ENCODE data around the gene EID1. TPM values are rescaled to one million over a fixed set of nuclear protein-coding genes. Genes with fewer than 3 reads are reported as not detected.

Gene EID1
- total and polyA plus RNA-seq, 2 experiments from 2014 or later, result 218 to 228 TPM

DNA sequence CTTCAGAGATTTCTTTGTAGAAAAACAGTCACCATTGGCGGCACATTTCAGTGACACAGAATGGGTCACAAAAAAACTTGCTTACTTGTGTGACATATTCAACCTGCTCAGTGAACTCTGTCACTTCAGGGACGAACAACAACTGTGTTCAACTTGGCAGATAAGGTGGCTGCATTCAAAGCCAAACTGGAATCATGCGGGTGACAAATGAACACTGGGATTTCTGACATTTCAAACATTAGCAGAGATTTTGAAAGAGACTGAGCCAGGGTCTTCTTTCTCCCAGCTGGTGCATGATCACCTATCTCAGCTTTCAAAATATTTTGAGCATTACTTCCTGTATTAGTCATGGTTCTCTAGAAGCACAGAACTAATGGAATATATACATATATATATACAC, 1.9 kb upstream of the EID1 start:
- H3K27ac ChIP-seq, result no peak overlapping the region
- DNase-seq (ENCODE audit: low spot score), result no peak
- WGBS (ENCODE audit: low lambda C conversion rate, missing lambda C conversion rate), result 78% methylated on average over 3 of the region's 3 CpGs
- peaks cover 13% of the 10 kb centered on the region for H4K20me1 ChIP-seq (ENCODE audit: insufficient read depth, poor library complexity, severe bottlenecking)
- peaks cover 13% of the 10 kb centered on the region for H3K4me1 ChIP-seq (ENCODE audit: insufficient read depth)
- H2AFZ ChIP-seq, result no peak overlapping the region
- peaks cover 16% of the 10 kb centered on the region for H3K79me2 ChIP-seq
- H3K4me2 ChIP-seq, result no peak overlapping the region
- H3K27me3 ChIP-seq, result peaks cover 21% of the 10 kb centered on the region
- no peaks in the 10 kb centered on the region for H3K36me3 ChIP-seq (replicated peaks; ENCODE audit: insufficient read depth, low read depth)
- no peak overlapping the region for H3K4me3 ChIP-seq
- TF ChIP-seq EZH2phosphoT487 (IDR thresholded peaks at IDR 0.05; ENCODE audit: low read depth, severe bottlenecking, unreplicated experiment) (no peak), EZH2 (IDR thresholded peaks at IDR 0.05; ENCODE audit: borderline replicate concordance) (no peak), CTCF (IDR thresholded peaks at IDR 0.05; ENCODE audit: poor library complexity) (no peak)
- H3K9me2 ChIP-seq (replicated peaks; ENCODE audit: insufficient read depth), result no peaks in the 10 kb centered on the region
- H3K9me3 ChIP-seq (ENCODE audit: low read depth), result no peaks in the 10 kb centered on the region

GRCh38 chr15:48880070-48880634, 2.2 kb downstream of the EID1 start:
- Histone ChIP-seq H3K4me1 (ENCODE audit: insufficient read depth) (peaks cover 13% of the 10 kb centered on the region), H3K36me3 (replicated peaks; ENCODE audit: insufficient read depth, low read depth) (no peaks in the 10 kb centered on the region), H3K79me2 (peaks cover 16% of the 10 kb centered on the region), H3K27me3 (no peaks in the 10 kb centered on the region), H3K4me2 (peak overlapping the region; percentile 79), H3K9me3 (ENCODE audit: low read depth) (no peaks in the 10 kb centered on the region), H3K4me3 (peak overlapping the region; percentile 64), H3K9me2 (replicated peaks; ENCODE audit: insufficient read depth) (no peaks in the 10 kb centered on the region), H3K27ac (peak overlapping the region; percentile 9), H2AFZ (no peak overlapping the region), H4K20me1 (ENCODE audit: insufficient read depth, poor library complexity, severe bottlenecking) (peaks cover 13% of the 10 kb centered on the region)
- WGBS (ENCODE audit: low lambda C conversion rate, missing lambda C conversion rate), result 20% methylated on average over 3 of the region's 3 CpGs
- no peak for TF ChIP-seq EZH2 (IDR thresholded peaks at IDR 0.05; ENCODE audit: borderline replicate concordance)
- no peak for TF ChIP-seq EZH2phosphoT487 (IDR thresholded peaks at IDR 0.05; ENCODE audit: low read depth, severe bottlenecking, unreplicated experiment)
- no peak for TF ChIP-seq CTCF (IDR thresholded peaks at IDR 0.05; ENCODE audit: poor library complexity)
- no peak for DNase-seq (ENCODE audit: low spot score)

DNA sequence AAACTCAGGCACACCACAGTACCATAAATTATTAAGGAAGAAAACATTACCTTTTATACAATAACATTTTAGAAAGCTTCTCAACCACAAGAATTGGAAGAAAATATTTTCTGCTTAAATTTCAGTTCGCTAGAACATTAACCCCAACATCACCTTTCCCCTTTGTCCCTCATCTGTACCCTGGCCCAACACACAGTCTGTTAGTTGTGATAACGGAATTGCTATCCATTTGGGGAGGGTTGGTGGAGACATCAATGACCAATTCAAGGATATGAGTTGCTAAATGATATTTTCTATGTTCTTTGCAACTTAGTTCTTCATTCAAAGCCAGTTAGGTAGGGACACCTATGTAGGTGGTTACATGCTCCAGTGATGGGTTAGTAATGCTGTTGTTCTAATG, 5.8 kb downstream of the EID1 start:
- DNase-seq (ENCODE audit: low spot score), result no peak
- H4K20me1 ChIP-seq (ENCODE audit: insufficient read depth, poor library complexity, severe bottlenecking), result peaks cover 13% of the 10 kb centered on the region
- no peaks in the 10 kb centered on the region for H3K36me3 ChIP-seq (replicated peaks; ENCODE audit: insufficient read depth, low read depth)
- no peak for TF ChIP-seq EZH2phosphoT487 (IDR thresholded peaks at IDR 0.05; ENCODE audit: low read depth, severe bottlenecking, unreplicated experiment)
- TF ChIP-seq EZH2 (IDR thresholded peaks at IDR 0.05; ENCODE audit: borderline replicate concordance), result no peak
- TF ChIP-seq CTCF (IDR thresholded peaks at IDR 0.05; ENCODE audit: poor library complexity), result no peak
- peaks cover 13% of the 10 kb centered on the region for H3K4me1 ChIP-seq (ENCODE audit: insufficient read depth)
- no peak overlapping the region for H2AFZ ChIP-seq
- no peak overlapping the region for H3K4me2 ChIP-seq
- H3K27ac ChIP-seq, result no peak overlapping the region
- H3K4me3 ChIP-seq, result no peak overlapping the region
- H3K9me3 ChIP-seq (ENCODE audit: low read depth), result no peaks in the 10 kb centered on the region
- H3K9me2 ChIP-seq (replicated peaks; ENCODE audit: insufficient read depth), result no peaks in the 10 kb centered on the region
- H3K79me2 ChIP-seq, result peaks cover 12% of the 10 kb centered on the region
- no peaks in the 10 kb centered on the region for H3K27me3 ChIP-seq
- WGBS (ENCODE audit: low lambda C conversion rate, missing lambda C conversion rate), result 91% methylated on average over 2 of the region's 2 CpGs
